Ovary (tissue), 3 donors: ENCODE measurements around the gene INTS13.

Experiments
- CTCF ChIP-seq, 3 donors: fragments of 450-650 bp in 2 of 3; fragments of 200-600 bp in 1 of 3; IDR thresholded peaks; one replicate each; pipeline versions ENCODE4 v1.5.1 to v1.8.0; 2016 to 2022; ENCODE audit warnings: antibody characterized with exemption in 3 of 3, mild to moderate bottlenecking in 1 of 3
- POLR2A ChIP-seq: fragments of 450-650 bp; IDR thresholded peaks from one replicate; pipeline ENCODE4 v1.6.1; 2017; ENCODE audit warnings: antibody characterized with exemption, mild to moderate bottlenecking, moderate library complexity
- donor health status: DM: no; HTN: no; CAD: no.

DNA sequence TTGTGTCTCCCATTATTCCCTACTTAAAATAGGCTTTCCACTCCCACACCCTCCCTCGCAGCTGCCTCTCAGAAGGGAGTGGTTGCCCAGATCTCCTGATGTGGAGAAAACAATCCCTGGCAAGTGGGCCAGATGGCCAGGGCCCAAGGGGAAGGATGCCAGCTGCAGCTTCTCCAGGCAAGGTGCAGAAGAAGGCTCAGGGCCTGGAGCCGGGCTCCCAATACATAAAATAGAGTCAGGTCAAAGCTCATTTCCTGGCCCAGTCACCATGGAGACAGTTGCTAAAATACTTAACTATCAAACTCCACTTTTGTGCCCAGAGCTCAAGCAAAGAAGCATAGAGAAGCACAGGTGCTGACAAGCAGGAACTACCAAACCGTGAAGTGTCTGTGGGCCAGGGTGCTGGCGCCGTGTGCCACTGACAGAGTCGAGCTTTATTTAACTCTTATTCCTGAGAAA is 59.1 kb downstream of the INTS13 start:
- TF ChIP-seq CTCF (IDR thresholded peaks at IDR 0.05) (no peak), POLR2A (no peak)
